Measurements from ENCODE around the gene ORM2. TPM values are rescaled to one million over a fixed set of nuclear protein-coding genes. Genes with fewer than 3 reads are reported as not detected.

Gene ORM2
- total and polyA plus RNA-seq, 2 of the 13 experiments (the other 11 are each of a cell fraction or from before 2014, with no cell fraction given), result 565 to 824 TPM

- TF ChIP-seq EED (CRISPR knock-in tag; IDR thresholded peaks at IDR 0.05) (0 out of 2 replicates have a peak, but pooled peaks have one; percentile 41), ZNF546 (CRISPR knock-in tag; conservative IDR thresholded peaks at IDR 0.05) (no peak), HMGXB4 (CRISPR knock-in tag; IDR thresholded peaks at IDR 0.05; ENCODE audit: borderline replicate concordance in 1 of 2, low read depth in 1 of 2) (no peak)
These were observed 48.1 kb upstream of the ORM2 start (continued) for GRCh38 chr9:114281473-114282103.

- TF ChIP-seq KDM3A (CRISPR knock-in tag; IDR thresholded peaks at IDR 0.05; ENCODE audit: low read depth), result no peak
- TF ChIP-seq CEBPG (CRISPR knock-in tag; IDR thresholded peaks at IDR 0.05), result no peak
- TF ChIP-seq THAP11 (CRISPR knock-in tag; IDR thresholded peaks at IDR 0.05), result no peak
- TF ChIP-seq ZNF749 (CRISPR knock-in tag; IDR thresholded peaks at IDR 0.05; ENCODE audit: borderline replicate concordance), result no peak
- TF ChIP-seq KDM4B (CRISPR knock-in tag; IDR thresholded peaks at IDR 0.05), result no peak
- no peak for TF ChIP-seq ZNF30 (CRISPR knock-in tag; IDR thresholded peaks at IDR 0.05)
- no peak for TF ChIP-seq BRCA1 (CRISPR knock-in tag; IDR thresholded peaks at IDR 0.05)
- no peak for TF ChIP-seq ZNF850 (CRISPR knock-in tag; conservative IDR thresholded peaks at IDR 0.05)
- no peak for TF ChIP-seq ZBTB1 (CRISPR knock-in tag; IDR thresholded peaks at IDR 0.05; ENCODE audit: borderline replicate concordance)
- TF ChIP-seq MTF1 (CRISPR knock-in tag; IDR thresholded peaks at IDR 0.05), result no peak
- TF ChIP-seq ZNF296 (CRISPR knock-in tag; conservative IDR thresholded peaks at IDR 0.05), result no peak
- no peak for TF ChIP-seq SMARCE1 (IDR thresholded peaks at IDR 0.05; ENCODE audit: borderline replicate concordance)
- no peak for TF ChIP-seq ZNF709 (CRISPR knock-in tag; IDR thresholded peaks at IDR 0.05)
- no peak for TF ChIP-seq CERS6 (CRISPR knock-in tag; IDR thresholded peaks at IDR 0.05)
- no peak for TF ChIP-seq PCBP1 (IDR thresholded peaks at IDR 0.05; ENCODE audit: borderline replicate concordance, low read depth, low read length)
- no peak for TF ChIP-seq ZNF879 (CRISPR knock-in tag; IDR thresholded peaks at IDR 0.05)
- FAIRE-seq (no peak), DNase-seq (ENCODE audit: low spot score) (no peak), ATAC-seq (no peak)
- WGBS (ENCODE audit: low lambda C conversion rate), result 97% methylated on average over 10 of the region's 10 CpGs
- Histone ChIP-seq H3K27ac (ENCODE audit: extremely low read length, insufficient read depth, low read length) (no peak overlapping the region), H3K4me2 (ENCODE audit: low read depth, low read length) (no peak overlapping the region), H3K4me1 (ENCODE audit: insufficient read depth, low read length) (peaks cover 1% of the 10 kb centered on the region), H2AFZ (ENCODE audit: low read length) (no peak overlapping the region), H3K27me3 (ENCODE audit: control insufficient read depth in 1 of 2, insufficient read depth in 2 of 2, low read length in 2 of 2) (no peaks in the 10 kb centered on the region), H3K9me3 (ENCODE audit: low read length) (no peaks in the 10 kb centered on the region), H3K79me2 (ENCODE audit: insufficient read depth, low read length) (no peaks in the 10 kb centered on the region), H3K4me3 (replicated peaks in 1 of 3; ENCODE audit: insufficient read depth in 1 of 3, low read depth in 2 of 3, low read length in 3 of 3) (no peak overlapping the region), H4K20me1 (ENCODE audit: insufficient read depth, low read length) (no peaks in the 10 kb centered on the region), H3K9ac (ENCODE audit: insufficient read depth, low read depth, low read length) (no peak overlapping the region), H3K36me3 (replicated peaks in 1 of 2; ENCODE audit: control insufficient read depth in 1 of 2, insufficient read depth in 2 of 2, low read length in 2 of 2) (peaks cover 45 to 82% of the 10 kb centered on the region in 2 experiments)
- in situ Hi-C loops (cut with HindIII; ENCODE audit: extremely low pct_ligation_motif_present, low pct_unique_long_range_greater_than_20kb) (no loop called here), intact Hi-C loops (cut with micrococcal nuclease; ENCODE audit: unreplicated experiment) (no loop called here)
- POLR2A ChIA-PET, result no interaction called here
- CTCF ChIA-PET (ENCODE audit: low intra/inter-chr PET ratio, low total read pairs), result no interaction called here
- BruUV-seq (replicated peaks), result no TSS peak
These were observed 47.6 kb upstream of the ORM2 start for GRCh38 chr9:114282104-114282485.

Measured in HepG2 (cell line).